HG03095 (cell line): Measurements from ENCODE around the gene IQSEC1.

Experiments
- ATAC-seq: cut with Tn5 transposase; IDR thresholded peaks from one replicate; pipeline ENCODE4 v1.9.1; 2021; ENCODE audit warnings: moderate library complexity; ENCODE audit not compliant: unreplicated experiment

IQSEC1 gene

GRCh38 chr3:12852201-12852600 is 221.0 kb downstream of the IQSEC1 start:
- no peak for ATAC-seq
